ENCODE results near the gene SLC25A23.

Gene SLC25A23

GRCh38 chr19:6464070-6464873 lies 4.7 kb upstream of the SLC25A23 start, which contains the start of gene CRB3:
CRB3 (plus strand) TSS chr19:6464271; CDS start chr19:6464702, 431 bp downstream.
- Histone ChIP-seq H3K4me1 (ENCODE audit: insufficient read depth, low read length) (peaks cover 6% of the 10 kb centered on the region; the same call in 1 of the 2 replicates), H3K9me3 (ENCODE audit: insufficient read depth, low read depth, low read length) (no peaks in the 10 kb centered on the region), H3K27ac (ENCODE audit: low read length) (no peak within 1 kb of the TSS), H3K4me3 (ENCODE audit: low read length) (peak within 1 kb of the TSS; percentile 79), H3K27me3 (ENCODE audit: insufficient read depth, low read length) (peaks cover 33% of the 10 kb centered on the region), H3K9ac (ENCODE audit: low read depth, low read length) (peak within 1 kb of the TSS; percentile 74; the same call in 1 of the 2 replicates), H3K36me3 (ENCODE audit: insufficient read depth, low read depth, low read length) (no peaks in the 10 kb centered on the region)

- peak overlapping the region; percentile 91 for H3K4me3 ChIP-seq (ENCODE audit: low read length)
- H3K27ac ChIP-seq (ENCODE audit: low read length), result no peak overlapping the region
- H3K9me3 ChIP-seq (ENCODE audit: insufficient read depth, low read depth, low read length), result no peaks in the 10 kb centered on the region
- H3K27me3 ChIP-seq (ENCODE audit: insufficient read depth, low read length), result peaks cover 29% of the 10 kb centered on the region
- peaks cover 8% of the 10 kb centered on the region; the same call in 1 of the 2 replicates for H3K36me3 ChIP-seq (ENCODE audit: insufficient read depth, low read depth, low read length)
- H3K4me1 ChIP-seq (ENCODE audit: insufficient read depth, low read length), result peaks cover 5% of the 10 kb centered on the region; the same call in 1 of the 2 replicates
- peak overlapping the region; percentile 66; the same call in 1 of the 2 replicates for H3K9ac ChIP-seq (ENCODE audit: low read depth, low read length)
Observed at GRCh38 chr19:6460099-6460884, 700 bp upstream of the SLC25A23 start.

GRCh38 chr19:6458695-6459261 lies 814 bp downstream of the SLC25A23 start:
- H3K4me1 ChIP-seq (ENCODE audit: insufficient read depth, low read length), result no peaks in the 10 kb centered on the region; the same call in 1 of the 2 replicates
- H3K9ac ChIP-seq (ENCODE audit: low read depth, low read length), result peak overlapping the region; percentile 27; the same call in 1 of the 2 replicates
- no peak overlapping the region for H3K27ac ChIP-seq (ENCODE audit: low read length)
- peak overlapping the region; percentile 91 for H3K4me3 ChIP-seq (ENCODE audit: low read length)
- H3K27me3 ChIP-seq (ENCODE audit: insufficient read depth, low read length), result peaks cover 16% of the 10 kb centered on the region
- H3K36me3 ChIP-seq (ENCODE audit: insufficient read depth, low read depth, low read length), result peaks cover 16% of the 10 kb centered on the region
- H3K9me3 ChIP-seq (ENCODE audit: insufficient read depth, low read depth, low read length), result peaks cover 5% of the 10 kb centered on the region

GRCh38 chr19:6457958-6458694 lies 1.5 kb downstream of the SLC25A23 start:
- H3K4me3 ChIP-seq (ENCODE audit: low read length), result no peak overlapping the region
- peaks cover 8% of the 10 kb centered on the region for H3K9me3 ChIP-seq (ENCODE audit: insufficient read depth, low read depth, low read length)
- H3K9ac ChIP-seq (ENCODE audit: low read depth, low read length), result no peak overlapping the region; the same call in 1 of the 2 replicates
- H3K27me3 ChIP-seq (ENCODE audit: insufficient read depth, low read length), result peaks cover 10% of the 10 kb centered on the region
- peaks cover 22% of the 10 kb centered on the region for H3K36me3 ChIP-seq (ENCODE audit: insufficient read depth, low read depth, low read length)
- no peak overlapping the region for H3K27ac ChIP-seq (ENCODE audit: low read length)
- H3K4me1 ChIP-seq (ENCODE audit: insufficient read depth, low read length), result no peaks in the 10 kb centered on the region; the same call in 1 of the 2 replicates

- no peaks in the 10 kb centered on the region; the same call in 1 of the 2 replicates for H3K4me1 ChIP-seq (ENCODE audit: insufficient read depth, low read length)
- H3K4me3 ChIP-seq (ENCODE audit: low read length), result no peak overlapping the region
- peaks cover 22% of the 10 kb centered on the region for H3K36me3 ChIP-seq (ENCODE audit: insufficient read depth, low read depth, low read length)
- H3K27me3 ChIP-seq (ENCODE audit: insufficient read depth, low read length), result no peaks in the 10 kb centered on the region
- H3K27ac ChIP-seq (ENCODE audit: low read length), result no peak overlapping the region
- H3K9me3 ChIP-seq (ENCODE audit: insufficient read depth, low read depth, low read length), result peaks cover 8% of the 10 kb centered on the region
- no peak overlapping the region for H3K9ac ChIP-seq (ENCODE audit: low read depth, low read length)
Observed at GRCh38 chr19:6455924-6456323, 3.7 kb downstream of the SLC25A23 start.

- H3K27me3 ChIP-seq (ENCODE audit: insufficient read depth, low read length), result no peaks in the 10 kb centered on the region
- peaks cover 22% of the 10 kb centered on the region for H3K36me3 ChIP-seq (ENCODE audit: insufficient read depth, low read depth, low read length)
- no peak overlapping the region for H3K4me3 ChIP-seq (ENCODE audit: low read length)
- H3K4me1 ChIP-seq (ENCODE audit: insufficient read depth, low read length), result no peaks in the 10 kb centered on the region; the same call in 1 of the 2 replicates
- no peak overlapping the region for H3K9ac ChIP-seq (ENCODE audit: low read depth, low read length)
- peaks cover 8% of the 10 kb centered on the region for H3K9me3 ChIP-seq (ENCODE audit: insufficient read depth, low read depth, low read length)
- H3K27ac ChIP-seq (ENCODE audit: low read length), result no peak overlapping the region
Observed at GRCh38 chr19:6453951-6454565, 5.5 kb downstream of the SLC25A23 start.

GRCh38 chr19:6452899-6453298 lies 6.7 kb downstream of the SLC25A23 start:
- peaks cover 22% of the 10 kb centered on the region for H3K36me3 ChIP-seq (ENCODE audit: insufficient read depth, low read depth, low read length)

GRCh38 chr19:6452223-6452614 lies 7.4 kb downstream of the SLC25A23 start:
- Histone ChIP-seq H3K36me3 (ENCODE audit: insufficient read depth, low read depth, low read length) (peaks cover 22% of the 10 kb centered on the region), H3K9ac (ENCODE audit: low read depth, low read length) (no peak overlapping the region), H3K27me3 (ENCODE audit: insufficient read depth, low read length) (no peaks in the 10 kb centered on the region), H3K4me3 (ENCODE audit: low read length) (no peak overlapping the region), H3K4me1 (ENCODE audit: insufficient read depth, low read length) (no peaks in the 10 kb centered on the region), H3K9me3 (ENCODE audit: insufficient read depth, low read depth, low read length) (peaks cover 8% of the 10 kb centered on the region), H3K27ac (ENCODE audit: low read length) (no peak overlapping the region)

More at GRCh38 chr19:6452899-6453298, 6.7 kb downstream of the SLC25A23 start:
- H3K4me3 ChIP-seq (ENCODE audit: low read length), result no peak overlapping the region
- H3K27ac ChIP-seq (ENCODE audit: low read length), result no peak overlapping the region
- H3K9me3 ChIP-seq (ENCODE audit: insufficient read depth, low read depth, low read length), result peaks cover 8% of the 10 kb centered on the region
- no peaks in the 10 kb centered on the region for H3K4me1 ChIP-seq (ENCODE audit: insufficient read depth, low read length)
- no peaks in the 10 kb centered on the region for H3K27me3 ChIP-seq (ENCODE audit: insufficient read depth, low read length)
- no peak overlapping the region for H3K9ac ChIP-seq (ENCODE audit: low read depth, low read length)

- Histone ChIP-seq H3K9ac (ENCODE audit: low read depth, low read length) (no peak overlapping the region), H3K4me1 (ENCODE audit: insufficient read depth, low read length) (no peaks in the 10 kb centered on the region), H3K36me3 (ENCODE audit: insufficient read depth, low read depth, low read length) (peaks cover 22% of the 10 kb centered on the region), H3K4me3 (ENCODE audit: low read length) (no peak overlapping the region), H3K27me3 (ENCODE audit: insufficient read depth, low read length) (no peaks in the 10 kb centered on the region), H3K27ac (ENCODE audit: low read length) (no peak overlapping the region), H3K9me3 (ENCODE audit: insufficient read depth, low read depth, low read length) (peaks cover 8% of the 10 kb centered on the region)
Observed at GRCh38 chr19:6451583-6452222, 7.9 kb downstream of the SLC25A23 start.

- Histone ChIP-seq H3K27ac (ENCODE audit: low read length) (no peak overlapping the region), H3K9ac (ENCODE audit: low read depth, low read length) (no peak overlapping the region), H3K27me3 (ENCODE audit: insufficient read depth, low read length) (no peaks in the 10 kb centered on the region), H3K9me3 (ENCODE audit: insufficient read depth, low read depth, low read length) (peaks cover 8% of the 10 kb centered on the region), H3K4me1 (ENCODE audit: insufficient read depth, low read length) (no peaks in the 10 kb centered on the region), H3K36me3 (ENCODE audit: insufficient read depth, low read depth, low read length) (peaks cover 13% of the 10 kb centered on the region), H3K4me3 (ENCODE audit: low read length) (no peak overlapping the region)
Observed at GRCh38 chr19:6450166-6450565, 9.4 kb downstream of the SLC25A23 start.

Data from iPS-20b (cell line).